ENCODE measurements around the gene SAPCD2.

DNA sequence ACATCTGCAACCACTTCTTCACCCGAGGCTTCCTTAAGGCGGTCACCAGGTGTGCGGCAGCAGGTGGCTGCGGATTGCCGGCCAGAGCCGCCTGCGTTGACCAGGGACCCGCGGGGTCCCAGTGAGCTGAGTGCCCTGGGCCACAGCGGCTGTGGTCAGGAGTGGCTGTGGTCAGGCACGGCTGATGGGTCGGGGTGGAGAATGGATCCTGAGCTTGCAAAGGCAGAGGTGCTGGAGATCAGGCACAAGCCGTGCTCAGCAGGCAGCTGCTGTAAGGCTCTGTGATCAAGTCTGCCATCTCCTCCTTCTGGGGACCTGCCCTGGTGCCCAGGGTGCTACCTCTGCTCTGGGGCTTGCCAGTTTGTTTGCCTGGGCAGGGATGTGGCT lies 9.0 kb upstream of the SAPCD2 start:
- no peak for TF ChIP-seq POLR2A (IDR thresholded peaks at IDR 0.05; ENCODE audit: low read depth, low read length)
- TF ChIP-seq TAF1 (IDR thresholded peaks at IDR 0.05; ENCODE audit: borderline replicate concordance, low read depth, low read length): no peak
- no peak for TF ChIP-seq POLR2AphosphoS5 (IDR thresholded peaks at IDR 0.05; ENCODE audit: low read depth, low read length)

Measured in GM12892 (cell line).